ENCODE measurements around the gene USP44. TPM values are rescaled to one million over a fixed set of nuclear protein-coding genes. Genes with fewer than 3 reads are reported as not detected.

Gene USP44
- total RNA-seq, 1 experiment from 2014 or later = 0.17 TPM

GRCh38 chr12:95504140-95504539, 47.1 kb downstream of the USP44 start:
- peaks cover 23 to 51% of the 10 kb centered on the region in 2 experiments for H3K36me3 ChIP-seq (ENCODE audit: control insufficient read depth in 1 of 2, insufficient read depth in 2 of 2, low read length in 2 of 2)
- POLR2A ChIA-PET = no interaction called here
- BruUV-seq (replicated peaks) = no TSS peak
- no peak for DNase-seq (ENCODE audit: low read depth, low spot score)
- RAD21 ChIA-PET (ENCODE audit: low non-redundant PET in 1 of 2, low total read pairs in 2 of 2, uncharacterized antibody in 2 of 2, unreplicated experiment in 2 of 2) = interaction anchor here in 1 of 2 experiments (0.6 kb wide), 1 partner anchor 387 kb away, joined by 3 read pairs; no protein-coding TSS in a partner anchor
- H3K9me3 ChIP-seq (ENCODE audit: control insufficient read depth in 1 of 2, insufficient read depth in 1 of 2, low read depth in 1 of 2, low read length in 2 of 2) = no peaks in the 10 kb centered on the region
- H4K20me1 ChIP-seq (ENCODE audit: insufficient read depth) = peaks cover 25% of the 10 kb centered on the region
- H3K27me3 ChIP-seq (ENCODE audit: insufficient read depth, low read length) = no peaks in the 10 kb centered on the region
- CTCF ChIA-PET = no interaction called here
- H3K9me2 ChIP-seq (ENCODE audit: insufficient read depth) = no peaks in the 10 kb centered on the region
- H3K4me1 ChIP-seq (ENCODE audit: control insufficient read depth in 1 of 2, insufficient read depth in 2 of 2, low read length in 2 of 2) = no peaks in the 10 kb centered on the region
- intact Hi-C loops (cut with micrococcal nuclease) = no loop called here
- TF ChIP-seq ZNF274 (IDR thresholded peaks at IDR 0.05; ENCODE audit: low read depth, low read length) = no peak
- TF ChIP-seq RAD21 (IDR thresholded peaks at IDR 0.05; ENCODE audit: low read depth) = no peak
- TF ChIP-seq EGR1 (IDR thresholded peaks at IDR 0.05; ENCODE audit: low read depth) = no peak
- TF ChIP-seq CBX3 (IDR thresholded peaks at IDR 0.05; ENCODE audit: low read depth) = no peak
- TF ChIP-seq EZH2phosphoT487 (IDR thresholded peaks at IDR 0.05; ENCODE audit: borderline replicate concordance) = no peak
- TF ChIP-seq POLR2AphosphoS5 (IDR thresholded peaks at IDR 0.05; ENCODE audit: low read depth, low read length) = no peak
- TF ChIP-seq ZBTB33 (IDR thresholded peaks at IDR 0.05; ENCODE audit: extremely low read depth, insufficient replicate concordance, low read length) = no peak
- no peak for TF ChIP-seq CTCF (IDR thresholded peaks at IDR 0.05 in 2 of 3, conservative IDR thresholded peaks at IDR 0.05 in 1 of 3; ENCODE audit: borderline replicate concordance in 1 of 3, insufficient read depth in 1 of 3, low read depth in 2 of 3, low read length in 2 of 3)
- no peak for TF ChIP-seq YY1 (IDR thresholded peaks at IDR 0.05; ENCODE audit: extremely low read depth, insufficient replicate concordance, low read depth, low read length)
- TF ChIP-seq ATF3 (IDR thresholded peaks at IDR 0.05) = no peak
- no peak for TF ChIP-seq SIN3A (IDR thresholded peaks at IDR 0.05; ENCODE audit: low read depth)
- no peak for TF ChIP-seq CEBPB (IDR thresholded peaks at IDR 0.05; ENCODE audit: low read depth)
- TF ChIP-seq TCF7L2 (IDR thresholded peaks at IDR 0.05; ENCODE audit: borderline replicate concordance, extremely low read depth, insufficient read depth, insufficient read length) = no peak
- no peak for TF ChIP-seq POLR2A (IDR thresholded peaks at IDR 0.05; ENCODE audit: borderline replicate concordance, extremely low read depth, insufficient read depth, insufficient read length)
- no peak for TF ChIP-seq REST (IDR thresholded peaks at IDR 0.05; ENCODE audit: low read depth)
- no peak for TF ChIP-seq MAX (IDR thresholded peaks at IDR 0.05)
- no peak for TF ChIP-seq SP1 (IDR thresholded peaks at IDR 0.05; ENCODE audit: low read depth)
- TF ChIP-seq EZH2 (IDR thresholded peaks at IDR 0.05) = no peak
- H3K9ac ChIP-seq (ENCODE audit: low read length) = no peak overlapping the region
- no peak overlapping the region for H2AFZ ChIP-seq (ENCODE audit: low read depth, low read length, poor library complexity, severe bottlenecking)
- ATAC-seq = no peak
- H3K4me3 ChIP-seq (replicated peaks in 1 of 2; ENCODE audit: low read depth in 1 of 2, low read length in 2 of 2) = no peak overlapping the region
- no peak overlapping the region for H3K4me2 ChIP-seq (ENCODE audit: low read length)
- peaks cover 87% of the 10 kb centered on the region for H3K79me2 ChIP-seq (ENCODE audit: insufficient read depth, low read length)
- H3K27ac ChIP-seq (ENCODE audit: low read depth, low read length) = no peak overlapping the region
